Measurements from ENCODE around the gene GALNT1.

The GALNT1 gene

DNA sequence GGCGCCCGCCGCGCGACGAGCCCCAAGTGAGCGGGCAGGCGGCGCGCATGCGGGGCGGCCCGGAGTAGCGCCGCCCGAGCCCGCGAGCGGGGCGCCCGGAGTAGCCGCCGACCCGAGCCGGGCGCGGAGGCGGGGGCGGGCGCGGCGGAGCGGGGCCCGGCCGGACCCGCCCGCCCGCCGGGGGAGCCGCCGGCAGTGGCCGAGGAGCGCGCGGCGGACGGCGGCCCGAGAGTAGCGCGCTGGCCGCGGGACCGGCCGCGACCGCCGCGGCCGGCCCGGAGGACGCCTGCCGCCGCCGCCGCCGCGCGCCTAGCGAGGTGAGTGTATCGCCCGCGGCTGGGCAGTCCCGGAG, at the start of gene GALNT1:
Gene GALNT1, plus strand, starts transcription at position 195 of the 352 bp plus-strand sequence. CDS start 72,923 bp downstream, outside the sequence.
- H3K36me3 ChIP-seq, result no peaks in the 10 kb centered on the region
- no peaks in the 10 kb centered on the region for H3K9me3 ChIP-seq
- H3K4me3 ChIP-seq (ENCODE audit: low read depth in 1 of 2, low read length in 1 of 2), result peak within 1 kb of the TSS; percentile 72 to 79
- H3K27ac ChIP-seq, result peak within 1 kb of the TSS; percentile 74
- H3K27me3 ChIP-seq, result no peaks in the 10 kb centered on the region
- TF ChIP-seq, protein P1, sequence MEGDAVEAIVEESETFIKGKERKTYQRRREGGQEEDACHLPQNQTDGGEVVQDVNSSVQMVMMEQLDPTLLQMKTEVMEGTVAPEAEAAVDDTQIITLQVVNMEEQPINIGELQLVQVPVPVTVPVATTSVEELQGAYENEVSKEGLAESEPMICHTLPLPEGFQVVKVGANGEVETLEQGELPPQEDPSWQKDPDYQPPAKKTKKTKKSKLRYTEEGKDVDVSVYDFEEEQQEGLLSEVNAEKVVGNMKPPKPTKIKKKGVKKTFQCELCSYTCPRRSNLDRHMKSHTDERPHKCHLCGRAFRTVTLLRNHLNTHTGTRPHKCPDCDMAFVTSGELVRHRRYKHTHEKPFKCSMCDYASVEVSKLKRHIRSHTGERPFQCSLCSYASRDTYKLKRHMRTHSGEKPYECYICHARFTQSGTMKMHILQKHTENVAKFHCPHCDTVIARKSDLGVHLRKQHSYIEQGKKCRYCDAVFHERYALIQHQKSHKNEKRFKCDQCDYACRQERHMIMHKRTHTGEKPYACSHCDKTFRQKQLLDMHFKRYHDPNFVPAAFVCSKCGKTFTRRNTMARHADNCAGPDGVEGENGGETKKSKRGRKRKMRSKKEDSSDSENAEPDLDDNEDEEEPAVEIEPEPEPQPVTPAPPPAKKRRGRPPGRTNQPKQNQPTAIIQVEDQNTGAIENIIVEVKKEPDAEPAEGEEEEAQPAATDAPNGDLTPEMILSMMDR (IDR thresholded peaks at IDR 0.05), result no peak
- H3K4me1 ChIP-seq (ENCODE audit: control insufficient read depth in 1 of 2, insufficient read depth in 1 of 2, low read depth in 1 of 2, low read length in 1 of 2), result peaks cover 15 to 21% of the 10 kb centered on the region in 2 experiments

GRCh38 chr18:35533916-35534405, 47.6 kb upstream of the GALNT1 start:
- Histone ChIP-seq H3K4me1 (ENCODE audit: control insufficient read depth in 1 of 2, insufficient read depth in 1 of 2, low read depth in 1 of 2, low read length in 1 of 2) (no peaks in the 10 kb centered on the region), H3K4me3 (ENCODE audit: low read depth in 1 of 2, low read length in 1 of 2) (no peak overlapping the region), H3K27ac (no peak overlapping the region), H3K36me3 (no peaks in the 10 kb centered on the region), H3K27me3 (no peaks in the 10 kb centered on the region), H3K9me3 (no peaks in the 10 kb centered on the region)
- TF ChIP-seq, protein P1 (IDR thresholded peaks at IDR 0.05), result no peak

DNA sequence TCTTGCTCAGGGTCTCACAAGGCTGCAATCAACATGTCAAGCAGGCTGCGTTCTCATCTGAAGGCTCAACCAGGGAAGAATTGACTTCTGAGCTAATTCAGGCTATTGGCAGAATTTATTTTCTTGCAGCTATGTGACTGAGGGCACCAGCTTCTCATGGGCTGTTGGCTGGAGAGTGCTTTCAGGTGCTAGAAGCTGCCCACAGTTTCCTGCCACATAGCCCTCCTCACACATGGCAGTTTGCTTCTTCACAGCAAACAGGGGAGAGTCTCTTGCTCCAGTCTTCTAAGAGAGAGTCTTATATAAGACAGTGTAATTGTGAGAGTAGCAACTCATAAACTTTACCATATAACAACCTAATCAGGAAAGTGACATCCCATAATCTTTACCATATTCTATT, 46.2 kb upstream of the GALNT1 start:
- H3K27ac ChIP-seq, result no peak overlapping the region
- no peak overlapping the region for H3K4me3 ChIP-seq (ENCODE audit: low read depth in 1 of 2, low read length in 1 of 2)
- no peaks in the 10 kb centered on the region for H3K27me3 ChIP-seq
- TF ChIP-seq, protein P1 (IDR thresholded peaks at IDR 0.05), result no peak
- no peaks in the 10 kb centered on the region for H3K9me3 ChIP-seq
- no peaks in the 10 kb centered on the region for H3K4me1 ChIP-seq (ENCODE audit: control insufficient read depth in 1 of 2, insufficient read depth in 1 of 2, low read depth in 1 of 2, low read length in 1 of 2)
- no peaks in the 10 kb centered on the region for H3K36me3 ChIP-seq

DNA sequence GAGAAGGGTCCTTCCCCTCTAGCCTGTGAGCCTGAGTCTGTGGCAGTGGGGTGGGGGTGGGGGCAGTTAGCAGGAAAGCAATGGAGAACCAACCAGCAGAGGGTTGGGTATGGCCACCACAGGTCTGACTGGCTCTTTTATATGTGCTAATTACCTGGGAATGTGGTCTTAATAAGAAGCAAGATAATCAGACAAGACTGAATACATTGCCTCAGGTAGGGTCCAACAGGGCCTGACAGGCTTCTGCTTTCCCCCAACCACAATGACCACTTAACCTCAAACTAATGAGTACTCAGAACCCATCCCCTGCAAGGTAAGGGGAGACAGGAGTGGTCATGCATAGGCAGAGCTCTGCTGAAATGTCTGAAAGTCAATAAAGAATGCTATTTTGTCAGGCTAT, 39.2 kb upstream of the GALNT1 start:
- TF ChIP-seq, protein P1 (IDR thresholded peaks at IDR 0.05), result no peak
- Histone ChIP-seq H3K4me3 (ENCODE audit: low read depth in 1 of 2, low read length in 1 of 2) (no peak overlapping the region), H3K36me3 (no peaks in the 10 kb centered on the region), H3K27me3 (no peaks in the 10 kb centered on the region), H3K9me3 (no peaks in the 10 kb centered on the region), H3K27ac (no peak overlapping the region), H3K4me1 (ENCODE audit: control insufficient read depth in 1 of 2, insufficient read depth in 1 of 2, low read depth in 1 of 2, low read length in 1 of 2) (no peaks in the 10 kb centered on the region)

DNA sequence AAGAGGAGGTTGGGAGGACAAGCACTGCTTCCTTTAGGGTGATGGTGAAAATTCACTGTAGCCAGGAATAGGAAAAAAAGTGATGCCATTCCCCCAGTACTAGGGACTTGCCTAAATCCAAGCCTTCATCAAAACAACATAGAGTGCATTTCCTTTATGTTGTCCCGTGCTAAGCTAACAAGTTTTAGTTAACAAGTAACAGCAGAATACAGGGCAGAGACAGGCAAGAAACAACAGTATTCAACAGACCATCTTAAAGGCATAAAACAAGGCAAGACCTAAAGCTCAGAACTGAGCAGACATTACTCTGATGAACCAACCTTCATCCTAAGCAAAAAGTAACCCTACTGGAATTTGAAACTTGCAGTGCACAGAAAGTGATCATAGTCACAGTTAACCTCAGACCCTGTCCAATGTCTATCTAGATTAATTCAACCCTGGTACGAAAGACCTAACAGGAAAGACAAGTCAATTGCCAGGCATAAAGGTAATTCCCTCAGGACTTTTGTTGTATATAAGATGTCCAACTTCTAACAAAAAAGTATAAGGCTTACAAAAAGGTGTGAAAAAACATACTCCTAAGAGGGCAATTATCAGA, 34.4 kb upstream of the GALNT1 start:
- H3K27me3 ChIP-seq, result no peaks in the 10 kb centered on the region
- H3K4me3 ChIP-seq (ENCODE audit: low read depth in 1 of 2, low read length in 1 of 2), result no peak overlapping the region
- no peaks in the 10 kb centered on the region for H3K36me3 ChIP-seq
- TF ChIP-seq, protein P1 (IDR thresholded peaks at IDR 0.05), result no peak
- no peak overlapping the region for H3K27ac ChIP-seq
- H3K4me1 ChIP-seq (ENCODE audit: control insufficient read depth in 1 of 2, insufficient read depth in 1 of 2, low read depth in 1 of 2, low read length in 1 of 2), result no peaks in the 10 kb centered on the region
- H3K9me3 ChIP-seq, result no peaks in the 10 kb centered on the region
